GM19467 (cell line): ENCODE data around the gene RSPH6A.

Experiments
- ATAC-seq: cut with Tn5 transposase; IDR thresholded peaks from one replicate; pipeline ENCODE4 v1.9.1; 2021; ENCODE audit warnings: mild to moderate bottlenecking, moderate library complexity; ENCODE audit not compliant: unreplicated experiment

RSPH6A gene

DNA sequence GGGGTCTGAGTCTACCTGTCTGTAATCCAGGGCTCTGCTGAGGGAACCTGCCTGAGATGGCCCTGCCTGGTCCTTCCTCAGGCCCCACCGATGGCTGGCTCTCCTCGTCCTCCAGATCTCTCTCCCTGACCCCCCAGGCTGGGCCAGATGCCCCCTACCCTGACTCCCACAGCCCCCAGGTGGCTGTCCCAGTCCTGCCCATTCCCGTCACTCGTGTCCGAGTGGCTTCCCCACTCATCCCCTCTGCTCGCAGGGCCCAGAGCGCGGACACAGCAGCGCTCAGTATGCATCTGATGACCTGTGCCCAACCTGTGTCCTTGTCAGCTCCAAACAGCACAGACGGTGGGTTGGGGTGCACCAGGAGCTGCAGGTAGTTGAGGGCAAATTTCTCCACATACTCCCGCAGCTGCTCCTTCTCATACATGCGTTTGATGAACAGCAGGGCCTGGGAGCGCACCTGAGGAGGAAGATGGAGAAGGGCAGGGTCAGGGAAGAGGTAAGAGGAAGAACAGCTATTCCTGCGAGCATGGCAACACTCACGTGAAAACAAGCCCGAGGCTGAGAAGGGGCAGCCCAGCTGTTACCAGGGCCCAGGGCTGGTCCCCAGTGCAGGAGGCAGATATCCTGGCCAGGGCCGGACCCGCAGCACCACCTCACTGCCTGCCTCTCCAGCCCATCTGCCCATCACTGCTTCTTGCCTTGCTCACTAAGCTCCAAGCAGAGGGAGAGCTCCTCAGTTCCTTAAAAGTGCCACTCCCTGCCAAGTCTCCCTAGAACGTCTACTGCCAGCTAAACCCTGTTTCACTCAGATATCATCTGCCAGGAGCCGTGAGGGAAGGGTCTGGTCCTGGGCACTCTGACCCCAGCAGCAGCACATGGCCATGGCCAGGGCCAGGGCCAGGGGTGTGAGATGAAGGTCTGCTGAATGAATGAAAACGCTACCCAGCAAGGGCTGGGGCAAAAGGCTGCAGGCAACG is 11.1 kb upstream of the RSPH6A start:
- ATAC-seq: no peak

DNA sequence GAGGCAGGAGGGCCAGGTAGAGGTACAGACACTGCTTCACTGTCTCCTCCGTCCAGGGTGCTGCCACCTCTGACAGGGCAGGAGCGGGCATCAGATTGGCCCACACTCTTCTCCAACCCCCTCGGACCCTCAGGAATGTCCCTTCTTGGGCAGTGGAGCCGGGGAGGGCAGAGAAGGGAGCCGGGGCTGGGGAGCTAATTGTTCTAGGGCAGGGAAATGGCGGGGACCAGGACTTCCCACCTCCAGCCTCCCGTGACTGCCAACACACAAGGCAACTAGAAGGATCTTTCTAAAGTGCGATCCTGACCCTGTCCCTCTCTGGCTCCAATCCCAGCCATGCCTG is 10.1 kb upstream of the RSPH6A start:
- no peak for ATAC-seq

DNA sequence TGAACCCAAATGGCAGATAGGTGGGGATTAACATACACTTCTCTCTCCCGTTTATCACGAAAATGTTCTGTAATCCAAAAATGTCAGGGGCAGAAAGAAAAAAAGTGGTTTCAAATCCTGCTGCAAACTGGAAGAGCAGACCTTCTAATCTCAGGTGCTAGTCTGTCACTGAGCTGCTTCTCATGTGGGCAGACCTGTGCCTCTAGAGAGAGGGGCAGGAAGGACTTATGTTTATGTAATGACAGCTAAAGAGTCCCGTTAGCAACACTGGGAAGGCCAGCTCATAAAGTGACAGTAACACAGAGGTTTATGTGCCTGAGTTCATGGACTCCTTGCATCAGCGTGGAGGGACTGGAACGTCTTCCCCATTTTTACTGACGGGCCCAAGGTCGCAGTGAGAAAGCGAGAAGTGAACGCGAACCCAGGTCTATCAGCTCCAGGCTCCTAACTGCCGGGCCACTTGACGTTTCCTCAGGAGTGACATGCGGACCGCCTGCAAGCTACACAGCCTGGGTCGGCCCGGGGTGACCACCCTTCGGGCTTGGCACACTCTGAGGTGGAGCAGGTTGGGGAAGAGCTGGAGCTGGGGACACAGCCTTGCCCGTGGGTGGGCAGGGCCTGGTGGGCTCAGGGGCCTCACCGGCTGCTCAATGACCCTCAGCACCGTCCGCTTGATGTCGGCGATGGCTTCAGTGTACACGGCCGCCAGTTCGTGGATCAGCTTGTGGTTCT is 9.6 kb upstream of the RSPH6A start:
- no peak for ATAC-seq

DNA sequence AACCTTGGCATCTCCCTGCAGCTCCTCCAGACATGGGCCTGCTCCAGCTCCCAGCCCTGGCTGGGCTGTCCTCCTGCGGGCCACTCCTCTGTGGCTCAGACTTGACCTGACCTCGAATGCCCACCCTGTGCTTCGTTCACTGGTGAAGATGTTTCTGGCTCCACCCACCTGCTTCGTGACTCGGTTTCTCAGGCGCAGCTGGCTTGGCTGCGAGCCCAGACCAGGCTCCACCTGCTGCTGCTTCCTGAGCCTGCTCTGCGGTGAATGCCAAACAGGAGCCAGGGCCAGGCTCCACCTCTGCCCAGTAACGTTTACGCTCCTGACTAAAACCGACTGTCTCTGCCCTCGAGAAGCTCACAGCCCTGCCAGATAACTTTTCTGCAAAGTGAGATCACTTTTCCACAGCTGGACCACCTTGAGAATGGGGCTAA is 8.9 kb upstream of the RSPH6A start:
- ATAC-seq: no peak

DNA sequence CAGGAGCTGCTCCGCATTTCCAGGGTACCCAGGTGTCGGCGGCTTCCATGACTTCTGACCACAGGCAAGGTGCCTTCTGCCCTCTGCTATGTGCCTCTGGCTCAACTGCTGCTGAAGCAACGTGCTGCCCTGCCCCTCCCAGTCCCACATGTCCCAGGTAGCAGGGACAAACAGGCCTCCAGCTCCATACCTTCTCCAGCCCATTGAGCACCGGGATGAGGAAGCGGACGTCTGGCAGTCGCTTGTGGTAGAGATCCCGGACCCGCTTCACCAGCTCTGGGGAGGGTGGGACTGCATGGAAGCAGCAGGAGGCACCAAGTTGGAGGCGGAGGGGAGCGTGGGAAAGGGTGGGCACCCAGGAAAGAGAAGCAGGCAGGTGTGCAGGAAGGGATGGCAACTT is 8.1 kb upstream of the RSPH6A start:
- ATAC-seq: no peak

DNA sequence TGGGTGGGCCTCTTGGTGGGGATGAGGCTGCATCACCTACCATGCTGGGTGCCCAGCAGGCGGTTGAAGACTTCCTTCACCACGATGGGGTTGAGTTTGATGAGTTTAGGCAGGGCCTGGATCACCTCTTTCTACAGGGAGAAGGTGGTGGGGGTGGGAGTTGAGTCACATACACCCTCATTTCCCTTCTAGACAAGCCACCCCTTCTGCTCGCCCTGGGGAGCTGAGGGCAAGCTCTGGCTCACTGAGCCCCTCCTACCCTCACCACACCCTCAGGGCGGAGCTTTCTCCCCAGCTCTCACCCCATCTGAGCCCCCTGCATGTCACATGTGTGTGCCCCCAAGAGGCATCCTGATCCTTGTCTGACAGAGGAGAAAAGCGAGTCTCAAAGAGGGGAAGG is 7.6 kb upstream of the RSPH6A start:
- ATAC-seq: no peak

DNA sequence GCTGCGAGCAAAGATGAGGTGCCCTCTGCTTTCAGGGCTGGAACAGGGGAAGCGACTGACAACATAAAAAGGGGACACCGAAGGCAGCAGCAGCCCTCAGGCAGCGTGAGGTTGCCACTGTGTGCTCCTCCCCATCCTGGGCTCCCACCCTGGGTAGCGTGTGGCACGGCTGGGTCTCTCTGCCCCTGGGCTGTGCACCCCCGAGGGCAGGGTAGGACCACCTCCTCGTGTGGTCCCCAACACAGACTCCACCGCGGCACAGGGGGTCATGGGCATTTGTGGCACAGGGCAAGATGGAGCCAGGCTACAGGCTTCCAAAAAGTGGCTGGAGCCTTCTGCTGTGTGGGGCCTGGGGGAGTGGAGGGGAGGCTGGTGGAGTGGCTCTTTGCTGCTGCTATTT is 6.5 kb upstream of the RSPH6A start:
- no peak for ATAC-seq

DNA sequence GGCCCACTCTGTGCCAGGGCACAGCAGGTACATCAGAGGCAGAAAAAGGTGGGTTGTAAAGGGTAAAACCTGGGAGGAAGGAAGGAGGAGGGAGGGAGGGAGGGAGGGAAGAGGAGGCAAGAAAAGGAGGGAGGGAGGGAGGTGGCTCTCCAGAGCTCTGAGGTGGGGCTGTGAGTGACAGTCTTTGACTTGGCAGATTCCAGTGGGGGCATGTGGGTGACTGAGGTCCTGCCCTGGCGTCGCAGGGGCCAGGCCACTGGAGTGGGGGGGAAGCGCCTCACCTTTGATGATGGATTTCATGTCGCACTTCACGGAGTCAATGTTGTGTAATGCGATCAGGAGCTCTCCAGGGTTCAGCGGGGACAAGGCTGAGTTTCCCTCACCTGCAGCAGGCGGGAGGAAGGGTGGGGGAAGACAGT is 6.0 kb upstream of the RSPH6A start:
- ATAC-seq: no peak

DNA sequence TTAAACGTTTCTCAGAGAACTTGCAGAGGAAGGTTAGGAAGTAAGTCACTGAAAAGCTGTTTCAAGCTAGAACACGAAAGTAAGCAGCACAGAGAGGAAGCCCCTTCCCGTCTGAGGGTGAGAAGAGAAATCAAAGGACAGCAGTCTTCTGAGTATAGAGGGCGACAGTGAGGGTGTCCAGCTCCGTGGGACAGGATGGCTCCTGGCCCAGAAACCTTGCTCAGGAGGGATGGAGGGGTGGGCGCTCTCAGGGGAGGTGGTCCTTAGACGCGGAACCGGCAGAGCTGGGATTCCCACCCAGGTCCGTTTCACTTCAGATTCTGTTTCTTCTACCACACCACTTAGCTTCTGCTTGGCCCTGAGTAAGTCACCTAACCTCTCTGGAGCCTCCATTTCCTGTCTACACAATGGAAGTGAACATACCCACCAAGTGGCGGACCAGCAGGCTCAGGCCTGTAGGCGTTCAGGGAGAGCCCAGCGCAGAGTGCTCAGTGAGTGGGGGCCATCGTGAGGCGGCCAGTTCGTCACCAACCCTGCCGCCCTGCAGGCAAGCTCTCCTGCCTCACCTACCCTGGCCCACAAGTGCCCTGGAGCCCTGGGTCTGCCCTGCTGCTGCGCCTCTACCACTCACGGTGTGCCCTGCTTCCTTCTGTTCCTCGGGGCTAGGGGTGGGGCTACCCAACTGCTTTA is 5.5 kb upstream of the RSPH6A start:
- no peak for ATAC-seq

DNA sequence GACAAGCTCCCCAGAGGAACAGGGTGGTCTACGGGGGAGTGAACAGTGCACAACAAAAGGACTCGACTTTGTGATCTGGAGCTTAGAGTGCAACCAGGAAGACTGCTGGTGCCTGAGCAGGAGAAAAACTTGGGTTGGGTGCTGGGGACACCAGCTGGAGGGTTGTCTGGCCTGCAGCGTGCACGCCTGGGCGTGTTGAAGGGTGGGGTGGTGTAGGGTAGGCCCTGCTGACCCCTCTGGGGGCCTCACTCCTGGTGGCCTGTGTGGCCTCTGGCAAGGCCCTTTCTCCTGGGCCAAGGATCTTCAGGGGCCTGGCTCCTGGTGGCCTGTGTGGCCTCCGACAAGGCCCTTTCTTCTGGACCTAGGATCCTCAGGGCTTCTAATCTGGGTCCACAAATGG is 4.7 kb upstream of the RSPH6A start:
- ATAC-seq: no peak

DNA sequence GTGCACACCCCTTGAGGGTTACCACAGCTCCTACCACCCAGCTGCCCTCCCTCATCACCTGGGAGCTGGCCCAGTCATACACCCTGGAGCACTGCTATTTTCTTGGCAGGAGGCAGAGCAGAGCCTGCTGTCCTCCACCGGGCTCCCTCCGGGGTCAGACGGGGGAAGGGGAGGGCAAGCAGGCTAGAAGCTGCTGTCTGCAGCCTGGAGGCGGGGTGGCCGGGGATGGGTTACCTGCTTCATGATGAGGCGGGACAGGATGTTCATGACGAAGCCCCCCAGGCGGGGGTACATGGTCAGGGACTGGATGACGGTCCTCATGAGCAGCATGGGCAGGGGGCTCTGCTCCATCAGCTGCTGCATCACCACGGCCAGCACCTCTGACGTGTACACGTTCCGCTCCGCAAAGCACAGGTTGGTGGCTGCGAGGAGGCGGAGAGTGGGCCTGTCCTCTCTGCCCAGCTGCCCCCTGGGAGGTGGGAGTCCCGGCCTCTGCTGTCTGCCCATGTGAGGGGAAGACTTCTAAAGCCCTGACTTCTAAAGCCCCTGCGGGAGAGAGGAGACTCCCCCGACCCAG is 2.7 kb upstream of the RSPH6A start:
- no peak for ATAC-seq

DNA sequence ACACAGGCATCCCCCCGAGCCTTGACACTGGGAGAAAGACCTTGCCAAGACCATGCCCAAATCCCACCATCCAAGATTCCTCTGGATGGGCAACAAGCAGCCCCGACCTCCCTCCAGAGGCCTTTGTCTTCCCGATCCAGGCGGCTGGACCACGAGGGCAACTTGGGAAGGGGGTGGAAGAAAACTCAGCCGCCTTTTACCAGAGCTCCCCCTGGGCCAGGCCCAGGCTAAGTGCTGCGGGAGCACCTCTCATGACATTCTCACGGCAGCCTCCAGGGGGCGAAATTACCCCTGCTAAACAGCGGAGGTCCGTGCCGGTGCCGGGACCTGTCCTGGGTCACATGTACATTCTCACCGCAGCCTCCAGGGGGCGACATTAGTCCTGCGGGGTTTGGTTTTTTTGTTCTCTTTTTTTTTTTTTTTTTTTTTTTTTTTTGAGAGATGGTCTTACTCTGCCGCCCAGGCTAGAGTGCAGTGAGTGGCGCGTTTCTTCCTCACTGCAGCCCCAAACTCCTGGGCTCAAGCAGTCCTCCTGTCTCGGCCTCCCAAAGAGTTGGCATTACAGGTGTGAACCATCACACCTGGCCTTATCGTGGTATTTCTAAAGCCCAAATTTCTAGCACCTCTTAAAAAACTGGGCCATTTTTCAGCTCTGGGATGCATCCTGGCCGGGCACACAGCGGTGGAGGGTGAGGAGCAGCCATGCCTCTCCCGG is 2.1 kb upstream of the RSPH6A start:
- ATAC-seq: peak; percentile 90

DNA sequence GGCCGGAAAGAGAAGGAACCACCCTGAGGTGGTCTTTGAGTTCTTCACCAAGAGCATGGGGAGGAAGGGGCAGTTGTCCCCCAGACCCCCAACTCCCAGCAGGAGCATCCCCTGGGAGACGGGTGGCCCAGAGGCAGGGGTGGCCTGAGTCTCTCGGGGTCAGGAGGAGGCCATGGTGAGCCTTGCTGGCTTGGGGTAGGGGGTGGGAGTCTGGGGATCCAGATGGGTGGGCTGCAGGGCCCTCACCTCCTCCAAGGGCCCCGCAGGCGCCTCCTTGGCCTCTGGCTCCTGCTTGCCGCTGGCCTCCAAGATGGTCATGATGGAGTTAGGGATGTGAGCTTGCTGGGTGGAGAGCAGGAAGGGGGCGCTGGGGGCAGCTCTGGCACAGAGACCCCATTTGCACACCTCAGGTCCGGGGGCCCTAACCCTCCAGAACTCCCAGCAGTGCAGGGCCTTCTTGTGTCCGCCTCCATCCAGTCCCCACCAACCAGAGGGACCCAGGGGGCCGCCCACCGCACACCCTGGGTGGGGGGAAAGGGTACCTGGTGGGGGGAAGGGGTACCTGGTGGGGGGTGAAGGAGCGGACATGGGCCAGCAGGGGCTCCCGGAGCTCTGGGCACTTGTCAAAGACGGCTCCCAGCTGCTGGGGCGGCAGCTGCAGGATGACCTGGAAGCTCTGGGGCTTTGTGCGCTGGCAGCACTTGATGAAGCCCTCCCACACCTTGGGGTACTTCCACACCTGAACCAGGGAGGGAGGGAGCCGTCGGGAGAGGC is 1.3 kb upstream of the RSPH6A start:
- ATAC-seq: no peak

DNA sequence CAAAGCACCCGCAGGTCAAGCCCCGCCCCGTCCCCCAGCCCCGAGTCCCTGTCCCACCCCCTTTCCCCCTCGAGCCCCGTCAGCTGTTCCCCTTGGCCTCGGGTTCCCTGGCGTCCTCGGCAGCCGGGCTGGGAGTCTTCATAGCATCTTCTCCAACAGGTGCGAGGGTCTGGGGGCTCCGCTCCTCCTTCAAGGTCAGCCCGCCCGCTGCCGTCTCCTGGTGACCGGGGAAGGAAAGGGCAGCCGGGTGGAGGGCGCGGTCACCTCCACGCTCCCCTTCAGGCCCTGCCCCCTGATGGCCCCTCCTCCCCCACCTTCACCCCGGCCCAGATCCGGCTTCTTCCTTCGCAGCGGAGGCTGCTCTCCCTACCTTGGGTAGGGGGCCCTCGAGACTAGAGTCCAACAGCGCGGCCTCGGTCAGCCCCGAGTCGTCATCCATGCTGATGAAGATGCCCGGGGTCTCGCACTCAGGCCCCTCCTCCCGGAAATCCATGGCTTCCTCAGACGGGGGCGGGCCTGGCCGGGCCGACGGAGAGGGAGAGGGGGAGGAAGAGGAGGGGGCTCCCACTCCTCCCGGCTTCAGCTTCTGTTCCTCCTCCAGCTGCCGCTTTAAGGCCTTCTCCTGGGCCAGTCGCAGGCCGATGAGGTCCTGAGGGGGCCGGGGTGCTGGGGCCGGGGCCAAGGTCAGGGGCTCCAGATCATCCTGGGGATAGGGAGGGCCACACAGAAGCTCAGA is 541 bp upstream of the RSPH6A start:
- no peak for ATAC-seq

DNA sequence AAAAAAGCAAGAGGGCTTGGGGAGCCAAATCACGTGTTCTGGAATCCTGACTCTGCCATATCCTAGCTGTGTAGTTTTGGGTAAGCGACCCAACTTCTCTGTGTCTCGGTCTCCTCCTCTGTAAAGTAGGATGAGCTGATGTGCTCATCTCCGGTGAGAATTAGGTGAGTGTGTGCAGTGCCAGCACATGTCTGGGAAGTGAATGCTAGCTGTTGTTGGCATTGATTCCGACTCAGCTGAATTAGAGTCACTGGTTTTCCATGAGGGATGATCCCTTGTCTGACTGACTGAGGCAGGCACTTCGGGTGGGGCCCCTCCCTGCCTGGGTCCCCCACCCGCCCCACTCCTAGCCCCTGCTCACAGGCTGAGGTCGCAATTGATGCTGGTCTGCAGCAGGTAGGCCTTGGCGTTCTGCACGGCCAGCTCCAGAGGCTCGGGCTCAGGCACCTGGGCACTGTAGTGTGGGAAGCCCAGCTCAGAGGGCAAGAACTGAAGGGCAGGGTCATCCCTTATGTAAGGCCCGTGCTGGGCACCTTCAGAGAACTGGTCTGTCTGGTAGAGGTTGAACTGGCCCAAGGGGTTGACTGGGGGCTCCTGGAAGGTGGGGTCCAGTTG is 835 bp downstream of the RSPH6A start:
- no peak for ATAC-seq

DNA sequence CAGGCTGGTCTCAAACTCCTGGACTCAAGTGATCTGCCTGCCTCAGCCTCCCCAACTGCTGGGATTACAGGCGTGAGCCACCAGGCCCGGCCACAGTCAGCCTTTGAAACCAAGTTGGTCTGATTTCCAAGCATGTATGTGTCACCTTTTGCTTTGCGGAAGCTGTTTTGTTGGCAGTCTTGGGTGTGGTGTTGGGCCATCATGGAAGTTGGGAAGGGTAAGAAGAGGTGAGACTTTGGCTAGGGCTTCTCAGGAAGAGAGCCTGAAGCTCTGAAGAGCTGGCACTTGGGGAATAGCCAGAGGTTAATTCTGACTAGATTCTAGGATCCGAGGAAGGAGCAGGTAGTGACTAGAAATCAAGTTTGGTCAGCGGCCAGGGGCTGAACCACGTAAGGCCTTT is 2.8 kb downstream of the RSPH6A start:
- no peak for ATAC-seq

DNA sequence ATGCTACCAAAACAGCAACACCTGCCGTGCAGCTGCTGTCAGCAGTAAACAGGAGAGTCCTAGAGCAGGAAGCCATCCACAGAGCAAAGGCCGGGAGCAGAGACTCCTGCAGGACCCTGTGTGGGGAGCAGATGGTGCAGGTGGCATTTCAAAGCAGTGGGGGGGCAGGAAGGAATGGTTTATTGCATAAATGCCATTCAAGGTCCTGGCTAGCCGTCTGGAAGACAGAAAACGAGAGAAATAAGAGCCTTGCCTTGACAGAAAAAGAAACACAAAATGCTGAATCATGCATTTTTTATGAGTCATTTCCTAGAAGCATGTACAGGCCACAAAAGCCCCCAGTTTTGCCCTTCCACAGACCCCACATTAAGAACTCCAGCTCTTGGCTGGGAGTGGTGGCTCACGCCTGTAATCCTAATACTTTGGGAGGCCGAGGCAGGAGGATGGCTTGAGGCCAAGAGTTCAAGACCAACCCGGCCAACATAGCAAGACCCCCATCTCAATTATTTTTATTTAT is 5.4 kb downstream of the RSPH6A start:
- ATAC-seq: no peak

DNA sequence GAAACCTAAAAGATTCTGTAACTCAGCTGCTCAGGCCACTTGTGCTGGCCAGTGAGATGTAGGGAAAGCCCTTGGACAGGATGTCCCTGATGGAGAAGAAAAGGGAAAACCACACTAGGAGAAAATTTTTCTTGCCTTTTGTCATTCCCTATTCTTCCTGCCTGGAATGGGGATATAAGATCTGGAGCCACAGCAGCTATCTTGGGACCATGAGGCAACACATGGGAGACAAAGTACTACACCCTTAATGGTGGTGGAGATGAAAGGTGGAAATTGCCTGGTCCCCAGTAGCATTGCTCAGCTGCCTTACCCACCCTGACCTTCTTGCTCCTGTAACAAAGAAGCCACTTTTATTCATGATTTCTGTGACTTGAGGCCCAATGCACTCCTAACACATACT is 9.4 kb downstream of the RSPH6A start:
- no peak for ATAC-seq

DNA sequence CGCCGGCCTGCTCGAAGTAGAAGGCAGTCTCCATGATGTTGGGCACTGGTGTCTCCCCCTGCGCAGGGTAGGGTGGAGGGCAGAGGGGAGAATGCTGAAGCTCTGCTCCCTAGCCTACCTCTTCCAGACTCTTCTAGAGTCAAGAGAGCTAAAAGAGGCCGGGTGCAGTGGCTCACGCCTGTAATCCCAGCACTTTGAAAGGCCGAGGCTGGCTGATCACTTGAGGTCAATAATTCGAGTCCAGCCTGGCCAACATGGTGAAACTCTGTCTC is 10.2 kb downstream of the RSPH6A start:
- no peak for ATAC-seq
